VCaP (cell line): ENCODE results near the gene MEF2B.
A peak's percentile ranks its signal among the peaks of the same experiment; 100 is the strongest.

ENCODE experiments used
- H3K27ac ChIP-seq: fragments of 450-650 bp; 2 replicates; pipeline ENCODE4 v1.5.1; 2017
- CTCF ChIP-seq: fragments of 450-650 bp; conservative IDR thresholded peaks from 2 replicates; pipeline ENCODE4 v1.5.1; 2017; ENCODE audit warnings: mild to moderate bottlenecking, moderate library complexity

MEF2B gene

GRCh38 chr19:19204181-19204580 is 34.1 kb upstream of the MEF2B start:
- no peak overlapping the region for H3K27ac ChIP-seq
- TF ChIP-seq CTCF: no peak

GRCh38 chr19:19203012-19203856 is 33.2 kb upstream of the MEF2B start, which contains the start of gene NR2C2AP:
TSS of gene NR2C2AP (minus strand) at chr19:19203414. CDS start at chr19:19203060, 354 bp downstream.
- peak within 1 kb of the TSS; percentile 60; the same call in 1 of the 2 replicates for H3K27ac ChIP-seq
- TF ChIP-seq CTCF: no peak

GRCh38 chr19:19202707-19203011 is 32.6 kb upstream of the MEF2B start:
- peak overlapping the region; percentile 60; the same call in 1 of the 2 replicates for H3K27ac ChIP-seq
- TF ChIP-seq CTCF: no peak

- TF ChIP-seq CTCF: no peak
- H3K27ac ChIP-seq: no peak overlapping the region; the same call in 1 of the 2 replicates
Measured at GRCh38 chr19:19201697-19202630, 31.9 kb upstream of the MEF2B start.

GRCh38 chr19:19193926-19194325 is 23.9 kb upstream of the MEF2B start:
- TF ChIP-seq CTCF: no peak
- no peak overlapping the region for H3K27ac ChIP-seq

- TF ChIP-seq CTCF: no peak
- peak overlapping the region; percentile 87 for H3K27ac ChIP-seq
Measured at GRCh38 chr19:19192910-19193423, 22.9 kb upstream of the MEF2B start.
